Ascending aorta (tissue), 2 donors: ENCODE measurements around the gene SEC63. TPM values are rescaled to one million over a fixed set of nuclear protein-coding genes. Genes with fewer than 3 reads are reported as not detected.
"Not testable (repeated sequence)": the region's sequence is repeated elsewhere in the genome, so short reads cannot be mapped to it uniquely, and the experiment has no call there.

Experiments used
- DNase-seq, 2 donors: peaks; one replicate each; pipeline ENCODE4 v3.0.0-alpha.2; 2019; ENCODE audit warnings: low spot score in 2 of 2
- H3K27ac ChIP-seq, 2 donors: fragments of 200-600 bp; sonication (generic); one replicate each; pipeline ENCODE4 v1.5.1; 2016 to 2017; ENCODE audit warnings: mild to moderate bottlenecking in 1 of 2
- H3K27me3 ChIP-seq: fragments of 200-600 bp; sonication (generic); one replicate; pipeline ENCODE4 v1.5.1; 2017
- H3K36me3 ChIP-seq, 2 donors: fragments of 200-600 bp; sonication (generic); one replicate each; pipeline ENCODE4 v1.5.1; 2016
- H3K4me1 ChIP-seq, 2 donors: fragments of 200-600 bp; sonication (generic); one replicate each; pipeline ENCODE4 v1.5.1; 2016 to 2017; ENCODE audit warnings: mild to moderate bottlenecking in 1 of 2
- H3K4me3 ChIP-seq, 2 donors: fragments of 200-600 bp; sonication (generic); one replicate each; pipeline ENCODE4 v1.5.1; 2016 to 2017; ENCODE audit warnings: mild to moderate bottlenecking in 1 of 2
- H3K9me3 ChIP-seq, 2 donors: fragments of 200-600 bp; sonication (generic); one replicate each; pipeline ENCODE4 v1.5.1; 2016
- CTCF ChIP-seq, 3 experiments: fragments of 200-600 bp in 2 of 3; fragments of 450-650 bp in 1 of 3; sonication (generic) in 2 of 3; IDR thresholded peaks; one replicate each; pipeline ENCODE4 v1.5.1; 2016 to 2019; ENCODE audit warnings: antibody characterized with exemption in 3 of 3, mild to moderate bottlenecking in 1 of 3, moderate library complexity in 1 of 3
- intact Hi-C: fragments of 100-400 bp; cut with DNase I; formaldehyde crosslinking; loops from one replicate; pipeline ENCODE4 v1.15.1; 2023
- total RNA-seq: library from RNA; depleted of rRNA; stranded (reverse); fragments of >200 nt; gene quantifications from one replicate; pipeline ENCODE4 v1.1.0, GENCODE V29; 2016

The SEC63 gene
- total RNA-seq, 1 donor from 2014 or later, result 13.1 TPM

GRCh38 chr6:107999341-107999740 lies 41.3 kb upstream of the SEC63 start:
- Histone ChIP-seq H3K4me3 (no peak overlapping the region), H3K27ac (no peak overlapping the region), H3K4me1 (no peaks in the 10 kb centered on the region), H3K27me3 (no peaks in the 10 kb centered on the region), H3K36me3 (no peaks in the 10 kb centered on the region), H3K9me3 (no peaks in the 10 kb centered on the region)
- intact Hi-C loops, result no loop called here
- no peak for DNase-seq
- TF ChIP-seq CTCF (IDR thresholded peaks at IDR 0.05), result no peak

GRCh38 chr6:107991772-107992550 lies 34.0 kb upstream of the SEC63 start:
- Histone ChIP-seq H3K36me3 (no peaks in the 10 kb centered on the region), H3K4me1 (no peaks in the 10 kb centered on the region), H3K27me3 (no peaks in the 10 kb centered on the region), H3K4me3 (no peak overlapping the region), H3K27ac (no peak overlapping the region), H3K9me3 (no peaks in the 10 kb centered on the region)
- intact Hi-C loops, result no loop called here
- no peak for TF ChIP-seq CTCF (IDR thresholded peaks at IDR 0.05)
- no peak for DNase-seq

GRCh38 chr6:107991061-107991460 lies 33.1 kb upstream of the SEC63 start:
- Histone ChIP-seq H3K27me3 (no peaks in the 10 kb centered on the region), H3K4me3 (no peak overlapping the region), H3K36me3 (no peaks in the 10 kb centered on the region), H3K27ac (no peak overlapping the region), H3K4me1 (no peaks in the 10 kb centered on the region), H3K9me3 (no peaks in the 10 kb centered on the region)
- intact Hi-C loops, result no loop called here
- DNase-seq, result no peak
- no peak for TF ChIP-seq CTCF (IDR thresholded peaks at IDR 0.05)

- DNase-seq, H3K36me3 ChIP-seq, H3K4me1 ChIP-seq, H3K4me3 ChIP-seq, H3K9me3 ChIP-seq, H3K27ac ChIP-seq, H3K27me3 ChIP-seq, intact Hi-C loops: not testable (repeated sequence)
Measured at GRCh38 chr6:107990587-107990986, 32.6 kb upstream of the SEC63 start.

GRCh38 chr6:107989166-107990094 lies 31.4 kb upstream of the SEC63 start:
- TF ChIP-seq CTCF (IDR thresholded peaks at IDR 0.05), result no peak
- Histone ChIP-seq H3K36me3 (no peaks in the 10 kb centered on the region), H3K9me3 (no peaks in the 10 kb centered on the region), H3K4me1 (no peaks in the 10 kb centered on the region), H3K4me3 (no peak overlapping the region), H3K27ac (no peak overlapping the region), H3K27me3 (no peaks in the 10 kb centered on the region)
- no peak for DNase-seq
- intact Hi-C loops, result no loop called here

GRCh38 chr6:107988570-107988969 lies 30.6 kb upstream of the SEC63 start:
- Histone ChIP-seq H3K4me1 (no peaks in the 10 kb centered on the region), H3K36me3 (no peaks in the 10 kb centered on the region), H3K9me3 (no peaks in the 10 kb centered on the region), H3K27ac (no peak overlapping the region), H3K27me3 (no peaks in the 10 kb centered on the region), H3K4me3 (no peak overlapping the region)
- DNase-seq, result no peak
- intact Hi-C loops, result no loop called here
- TF ChIP-seq CTCF (IDR thresholded peaks at IDR 0.05), result no peak
